K562 (cell line): ENCODE data around the gene GRK1. TPM values are rescaled to one million over a fixed set of nuclear protein-coding genes. Genes with fewer than 3 reads are reported as not detected.
"Not testable (repeated sequence)": the region's sequence is repeated elsewhere in the genome, so short reads cannot be mapped to it uniquely, and the experiment has no call there.

Experiments
- ATAC-seq: fragments of 200-7000 bp; cut with Tn5 transposase; 3 replicates; pipeline ENCODE4 v1.9.1; 2020; ENCODE audit warnings: moderate library complexity
- BruUV-seq: library from RNA; stranded (reverse); fragments of 400-500 nt; replicated peaks from 2 replicates; lab custom pipeline; 2021; lab: Mats Ljungman, UMichigan
- CTCF ChIA-PET: fragments of 300-600 bp; formaldehyde crosslinking; extraction: SDS; loops from one replicate; lab custom pipeline; 2021; ENCODE audit warnings: low intra/inter-chr PET ratio; lab: Yijun Ruan, JAX
- POLR2A ChIA-PET: fragments of 300-600, 350-650 bp; sonication (Branson Sonifier 250); formaldehyde crosslinking; extraction: SDS; loops from one replicate; lab custom pipeline; 2021; ENCODE audit warnings: antibody characterized with exemption, inconsistent platforms; lab: Yijun Ruan, JAX
- DNase-seq, 4 experiments: peaks; one replicate each; pipeline versions ENCODE4 v3.0.0 to v3.0.0-alpha.2; 2011 to 2018; ENCODE audit warnings: low spot score in 3 of 4, mixed read lengths in 3 of 4; ENCODE audit errors: extremely low read depth in 1 of 4
- FAIRE-seq: peaks from 2 replicates; lab custom pipeline; 2011; peaks lifted over from hg19 to GRCh38; lab: Jason Lieb, UNC
- H2AFZ ChIP-seq: 2 replicates; pipeline ENCODE4 v1.6.0; 2011; ENCODE audit warnings: low read depth, low read length, control low read depth, inconsistent platforms
- H3K27ac ChIP-seq: fragments of 200-600 bp; 3 replicates; pipeline ENCODE4 v1.8.0; 2011; ENCODE audit warnings: low read depth, mild to moderate bottlenecking, control low read depth, inconsistent platforms, low read length, moderate library complexity, mixed read lengths; ENCODE audit errors: extremely low read depth
- H3K27me3 ChIP-seq, 2 experiments: fragments of 300-600 bp in 1 of 2; 2 replicates in 1 of 2; 3 replicates in 1 of 2; pipeline versions ENCODE4 v1.6.0 to v1.8.0; 2011; ENCODE audit warnings: inconsistent platforms in 2 of 2, low read length in 2 of 2, mild to moderate bottlenecking in 1 of 2, mixed read lengths in 1 of 2, moderate library complexity in 1 of 2; ENCODE audit not compliant: control insufficient read depth in 2 of 2, insufficient read depth in 2 of 2
- H3K36me3 ChIP-seq: fragments of 300-600 bp; 3 replicates; pipeline ENCODE4 v1.8.0; 2011; ENCODE audit warnings: mild to moderate bottlenecking, low read length, inconsistent platforms; ENCODE audit not compliant: control insufficient read depth, insufficient read depth
- H3K4me1 ChIP-seq, 2 experiments: fragments of 200-600 bp in 1 of 2; replicated peaks in 1 of 2; 2 replicates in 1 of 2; 3 replicates in 1 of 2; pipeline versions ENCODE4 v1.5.1 to v1.8.0; 2011; ENCODE audit warnings: inconsistent platforms in 2 of 2, low read length in 2 of 2, mild to moderate bottlenecking in 1 of 2, mixed read lengths in 1 of 2, moderate library complexity in 1 of 2; ENCODE audit not compliant: control insufficient read depth in 2 of 2, insufficient read depth in 2 of 2
- H3K4me2 ChIP-seq: 2 replicates; pipeline ENCODE4 v1.6.1; 2011; ENCODE audit warnings: low read length, control low read depth, inconsistent platforms, mixed read lengths; ENCODE audit not compliant: insufficient read depth
- H3K4me3 ChIP-seq: fragments of 200-600 bp; sonication (generic), shearing (Covaris generic); 2 replicates; pipeline ENCODE4 v1.5.1; 2016; ENCODE audit warnings: control low read depth, inconsistent platforms
- H3K79me2 ChIP-seq: fragments of 200-600 bp; 3 replicates; pipeline ENCODE4 v1.8.0; 2011; ENCODE audit warnings: low read length, inconsistent platforms; ENCODE audit not compliant: control insufficient read depth, insufficient read depth
- H3K9ac ChIP-seq, 2 experiments: 2 replicates each; pipeline versions ENCODE4 v1.6.0 to v1.6.1; 2011; ENCODE audit warnings: low read depth in 2 of 2, low read length in 2 of 2, control low read depth in 1 of 2, inconsistent platforms in 1 of 2, mild to moderate bottlenecking in 1 of 2, mixed read lengths in 1 of 2; ENCODE audit not compliant: insufficient read depth in 1 of 2
- H3K9me1 ChIP-seq: one replicate; pipeline ENCODE4 v1.6.0; 2011; ENCODE audit warnings: inconsistent platforms, mild to moderate bottlenecking, low read length, moderate library complexity; ENCODE audit not compliant: control insufficient read depth, insufficient read depth
- H3K9me3 ChIP-seq: replicated peaks from 2 replicates; pipeline ENCODE4 v1.5.1; 2011; ENCODE audit warnings: low read depth, low read length, inconsistent platforms; ENCODE audit not compliant: control insufficient read depth, insufficient read depth
- H4K20me1 ChIP-seq: replicated peaks from 2 replicates; pipeline ENCODE4 v1.6.1; 2011; ENCODE audit warnings: low read length, inconsistent platforms, mixed read lengths; ENCODE audit not compliant: control insufficient read depth, insufficient read depth
- CCNT2 ChIP-seq: IDR thresholded peaks from 2 replicates; pipeline ENCODE4 v1.6.1; 2011; ENCODE audit warnings: borderline replicate concordance, low read depth, mild to moderate bottlenecking, moderate library complexity, mixed read lengths, low read length; ENCODE audit not compliant: insufficient read length; ENCODE audit errors: extremely low read depth
- MBD2 ChIP-seq: sonication (generic); IDR thresholded peaks from 2 replicates; pipeline ENCODE4 v1.6.1; 2016; ENCODE audit warnings: low read depth, borderline replicate concordance
- NRF1 ChIP-seq, 2 experiments: fragments of 450-650 bp; IDR thresholded peaks in 1 of 2; conservative IDR thresholded peaks in 1 of 2; 2 replicates each; pipeline ENCODE4 v1.6.1; 2014; ENCODE audit warnings: mild to moderate bottlenecking in 2 of 2
- SP1 ChIP-seq: sonication (generic); formaldehyde crosslinking; IDR thresholded peaks from 2 replicates; pipeline ENCODE4 v1.8.1; 2022; ENCODE audit warnings: mild to moderate bottlenecking, missing genetic modification reagents
- WGBS: fragments of 100-300 bp; shearing (Covaris generic); methylation state at CpG from one replicate; pipeline ENCODE4 v1.1.6; 2016; ENCODE audit warnings: low coverage, mixed read lengths; ENCODE audit not compliant: insufficient coverage; ENCODE audit errors: missing lambda C conversion rate; 5-methylcytosine and 5-hydroxymethylcytosine counted together
- in situ Hi-C: fragments of 300-500 bp; cut with MboI; formaldehyde crosslinking; loops from 4 replicates; pipeline ENCODE4 v1.15.0; 2018; ENCODE audit warnings: inconsistent platforms, mixed read lengths
- intact Hi-C: fragments of 100-400 bp; cut with micrococcal nuclease; formaldehyde crosslinking; loops from 2 replicates; pipeline ENCODE4 v1.14.2; 2022
- polyA plus RNA-seq, 8 experiments: library from polyadenylated mRNA; depleted of rRNA in 4 of 8; stranded (reverse) in 5 of 8; unstranded in 3 of 8; fragments of >200 nt; fragmentation: Nextera tagmentation in 2 of 8; fragmentation: Illumina TruSeq in 1 of 8; extraction: Ambion mirVana in 2 of 8; extraction: Trizol in 1 of 8; gene quantifications; 2 replicates each; pipeline versions ENCODE4 v1.2.1 to v1.2.3, GENCODE V29; 2011 to 2014; ENCODE audit warnings: inconsistent platforms in 1 of 8, missing spikeins in 1 of 8
- total RNA-seq, 7 experiments: library from RNA; depleted of rRNA in 6 of 7; stranded (reverse); fragments of >200 nt in 6 of 7; fragmentation: Illumina TruSeq in 2 of 7; extraction: Trizol in 2 of 7; gene quantifications; 2 replicates each; pipeline versions ENCODE4 v1.2.1 to v1.2.3, GENCODE V29; 2011 to 2021; ENCODE audit warnings: low replicate concordance in 1 of 7

GRK1 gene
- total and polyA plus RNA-seq, 9 of the 15 experiments (the other 6 are each of a cell fraction or from before 2014, with no cell fraction given), result 0.09 TPM; not detected in 8

- H3K9me1 ChIP-seq, BruUV-seq, intact Hi-C loops, H3K36me3 ChIP-seq, H4K20me1 ChIP-seq, H3K27ac ChIP-seq, POLR2A ChIA-PET, H3K4me3 ChIP-seq, FAIRE-seq, CTCF ChIA-PET, H3K9me3 ChIP-seq, H3K79me2 ChIP-seq: not testable (repeated sequence)
- TF ChIP-seq MBD2 (peak; percentile 49; the same call in 1 of the 2 replicates), CCNT2 (peak; percentile 72), SP1 (CRISPR knock-in tag) (peak; percentile 90), NRF1 (conservative IDR thresholded peaks at IDR 0.05 in 1 of 2, IDR thresholded peaks at IDR 0.05 in 1 of 2) (peak; percentile 20 to 25; a peak in 1 of 4 replicates)
- DNase-seq (peak in 3 of 4 experiments; percentile 16 to 33 (median 27)), ATAC-seq (peak; percentile 47; the same call in 1 of the 3 replicates)
- WGBS, result 81% methylated on average over 4 of the region's 54 CpGs
- in situ Hi-C loops, result loop anchor here (10.0 kb wide), 2 partner anchors 61 to 231 kb away; partner anchors contain the start of genes DCUN1D2 and GRK1
- H3K27me3 ChIP-seq, result peaks cover 7 to 28% of the 10 kb centered on the region in 2 experiments; a peak in 3 of 5 replicates
- peak overlapping the region; percentile 72 for H3K4me2 ChIP-seq
- H2AFZ ChIP-seq, result peak overlapping the region; percentile 55; the same call in 1 of the 2 replicates
- peak overlapping the region in 1 of 2 experiments; percentile 50; a peak in 1 of 4 replicates for H3K9ac ChIP-seq
- H3K4me1 ChIP-seq, result peaks cover 9 to 32% of the 10 kb centered on the region in 2 experiments; a peak in 4 of 5 replicates
These were observed 59.2 kb downstream of the GRK1 start for GRCh38 chr13:113726106-113726821.
